ENCODE results near the gene GPRIN1.

The GPRIN1 gene

GRCh38 chr5:176648474-176649194 lies 38.7 kb upstream of the GPRIN1 start:
- Histone ChIP-seq H3K4me1 (ENCODE audit: control insufficient read depth in 1 of 2, insufficient read depth in 2 of 2, low read length in 2 of 2) (peaks cover 6 to 14% of the 10 kb centered on the region in 2 donors), H3K4me3 (ENCODE audit: low read depth in 1 of 2, low read length in 2 of 2) (peak overlapping the region; percentile 71 to 80), H3K27ac (ENCODE audit: low read length) (no peak overlapping the region), H3K9me3 (ENCODE audit: control insufficient read depth in 1 of 2, low read length in 2 of 2) (no peaks in the 10 kb centered on the region), H3K27me3 (ENCODE audit: low read depth, low read length) (no peaks in the 10 kb centered on the region), H3K36me3 (ENCODE audit: control insufficient read depth in 1 of 2, insufficient read depth in 2 of 2, low read length in 2 of 2) (peaks cover 5 to 11% of the 10 kb centered on the region in 2 donors)

GRCh38 chr5:176647843-176648473 lies 38.0 kb upstream of the GPRIN1 start:
- peak overlapping the region; percentile 71 to 80 for H3K4me3 ChIP-seq (ENCODE audit: low read depth in 1 of 2, low read length in 2 of 2)
- H3K9me3 ChIP-seq (ENCODE audit: control insufficient read depth in 1 of 2, low read length in 2 of 2) = no peaks in the 10 kb centered on the region
- H3K27ac ChIP-seq (ENCODE audit: low read length) = no peak overlapping the region
- H3K27me3 ChIP-seq (ENCODE audit: low read depth, low read length) = no peaks in the 10 kb centered on the region
- H3K4me1 ChIP-seq (ENCODE audit: control insufficient read depth in 1 of 2, insufficient read depth in 2 of 2, low read length in 2 of 2) = peaks cover 6 to 14% of the 10 kb centered on the region in 2 donors
- peaks cover 0 to 5% of the 10 kb centered on the region in 2 donors for H3K36me3 ChIP-seq (ENCODE audit: control insufficient read depth in 1 of 2, insufficient read depth in 2 of 2, low read length in 2 of 2)

- peaks cover 6 to 14% of the 10 kb centered on the region in 2 donors for H3K4me1 ChIP-seq (ENCODE audit: control insufficient read depth in 1 of 2, insufficient read depth in 2 of 2, low read length in 2 of 2)
- H3K27me3 ChIP-seq (ENCODE audit: low read depth, low read length) = no peaks in the 10 kb centered on the region
- H3K36me3 ChIP-seq (ENCODE audit: control insufficient read depth in 1 of 2, insufficient read depth in 2 of 2, low read length in 2 of 2) = no peaks in the 10 kb centered on the region
- no peaks in the 10 kb centered on the region for H3K9me3 ChIP-seq (ENCODE audit: control insufficient read depth in 1 of 2, low read length in 2 of 2)
- H3K4me3 ChIP-seq (ENCODE audit: low read depth in 1 of 2, low read length in 2 of 2) = peak within 1 kb of the TSS; percentile 71 to 80
- H3K27ac ChIP-seq (ENCODE audit: low read length) = peak within 1 kb of the TSS; percentile 23
Observed at GRCh38 chr5:176647030-176647842, 37.3 kb upstream of the GPRIN1 start, which contains the start of gene TSPAN17. TSS of gene TSPAN17 (plus strand) at chr5:176647484. CDS start at chr5:176647616, 132 bp downstream.

GRCh38 chr5:176646707-176647029 lies 36.7 kb upstream of the GPRIN1 start:
- Histone ChIP-seq H3K36me3 (ENCODE audit: control insufficient read depth in 1 of 2, insufficient read depth in 2 of 2, low read length in 2 of 2) (no peaks in the 10 kb centered on the region), H3K4me1 (ENCODE audit: control insufficient read depth in 1 of 2, insufficient read depth in 2 of 2, low read length in 2 of 2) (peaks cover 6 to 14% of the 10 kb centered on the region in 2 donors), H3K9me3 (ENCODE audit: control insufficient read depth in 1 of 2, low read length in 2 of 2) (no peaks in the 10 kb centered on the region), H3K27me3 (ENCODE audit: low read depth, low read length) (no peaks in the 10 kb centered on the region), H3K27ac (ENCODE audit: low read length) (peak overlapping the region; percentile 23), H3K4me3 (ENCODE audit: low read depth in 1 of 2, low read length in 2 of 2) (peak overlapping the region; percentile 64 to 80)

GRCh38 chr5:176646049-176646706 lies 36.2 kb upstream of the GPRIN1 start:
- Histone ChIP-seq H3K36me3 (ENCODE audit: control insufficient read depth in 1 of 2, insufficient read depth in 2 of 2, low read length in 2 of 2) (no peaks in the 10 kb centered on the region), H3K27me3 (ENCODE audit: low read depth, low read length) (no peaks in the 10 kb centered on the region), H3K9me3 (ENCODE audit: control insufficient read depth in 1 of 2, low read length in 2 of 2) (no peaks in the 10 kb centered on the region), H3K4me3 (ENCODE audit: low read depth in 1 of 2, low read length in 2 of 2) (peak overlapping the region; percentile 64 to 80), H3K4me1 (ENCODE audit: control insufficient read depth in 1 of 2, insufficient read depth in 2 of 2, low read length in 2 of 2) (peaks cover 6 to 14% of the 10 kb centered on the region in 2 donors), H3K27ac (ENCODE audit: low read length) (peak overlapping the region; percentile 23)

GRCh38 chr5:176644878-176645670 lies 35.1 kb upstream of the GPRIN1 start:
- Histone ChIP-seq H3K27ac (ENCODE audit: low read length) (no peak overlapping the region), H3K4me1 (ENCODE audit: control insufficient read depth in 1 of 2, insufficient read depth in 2 of 2, low read length in 2 of 2) (peaks cover 6 to 14% of the 10 kb centered on the region in 2 donors), H3K27me3 (ENCODE audit: low read depth, low read length) (no peaks in the 10 kb centered on the region), H3K9me3 (ENCODE audit: control insufficient read depth in 1 of 2, low read length in 2 of 2) (no peaks in the 10 kb centered on the region), H3K36me3 (ENCODE audit: control insufficient read depth in 1 of 2, insufficient read depth in 2 of 2, low read length in 2 of 2) (no peaks in the 10 kb centered on the region), H3K4me3 (ENCODE audit: low read depth in 1 of 2, low read length in 2 of 2) (no peak overlapping the region)

GRCh38 chr5:176644294-176644693 lies 34.3 kb upstream of the GPRIN1 start:
- Histone ChIP-seq H3K27me3 (ENCODE audit: low read depth, low read length) (no peaks in the 10 kb centered on the region), H3K36me3 (ENCODE audit: control insufficient read depth in 1 of 2, insufficient read depth in 2 of 2, low read length in 2 of 2) (no peaks in the 10 kb centered on the region), H3K27ac (ENCODE audit: low read length) (no peak overlapping the region), H3K4me3 (ENCODE audit: low read depth in 1 of 2, low read length in 2 of 2) (no peak overlapping the region), H3K9me3 (ENCODE audit: control insufficient read depth in 1 of 2, low read length in 2 of 2) (no peaks in the 10 kb centered on the region), H3K4me1 (ENCODE audit: control insufficient read depth in 1 of 2, insufficient read depth in 2 of 2, low read length in 2 of 2) (peaks cover 6 to 14% of the 10 kb centered on the region in 2 donors)

GRCh38 chr5:176643491-176644219 lies 33.7 kb upstream of the GPRIN1 start:
- H3K4me1 ChIP-seq (ENCODE audit: control insufficient read depth in 1 of 2, insufficient read depth in 2 of 2, low read length in 2 of 2) = peaks cover 6 to 10% of the 10 kb centered on the region in 2 donors
- no peaks in the 10 kb centered on the region for H3K9me3 ChIP-seq (ENCODE audit: control insufficient read depth in 1 of 2, low read length in 2 of 2)
- no peaks in the 10 kb centered on the region for H3K36me3 ChIP-seq (ENCODE audit: control insufficient read depth in 1 of 2, insufficient read depth in 2 of 2, low read length in 2 of 2)
- H3K27me3 ChIP-seq (ENCODE audit: low read depth, low read length) = no peaks in the 10 kb centered on the region
- no peak overlapping the region for H3K4me3 ChIP-seq (ENCODE audit: low read depth in 1 of 2, low read length in 2 of 2)
- H3K27ac ChIP-seq (ENCODE audit: low read length) = no peak overlapping the region

GRCh38 chr5:176642675-176643490 lies 32.9 kb upstream of the GPRIN1 start:
- Histone ChIP-seq H3K27me3 (ENCODE audit: low read depth, low read length) (no peaks in the 10 kb centered on the region), H3K9me3 (ENCODE audit: control insufficient read depth in 1 of 2, low read length in 2 of 2) (no peaks in the 10 kb centered on the region), H3K36me3 (ENCODE audit: control insufficient read depth in 1 of 2, insufficient read depth in 2 of 2, low read length in 2 of 2) (no peaks in the 10 kb centered on the region), H3K27ac (ENCODE audit: low read length) (no peak overlapping the region), H3K4me1 (ENCODE audit: control insufficient read depth in 1 of 2, insufficient read depth in 2 of 2, low read length in 2 of 2) (peaks cover under 1 to 2% of the 10 kb centered on the region in 2 donors), H3K4me3 (ENCODE audit: low read depth in 1 of 2, low read length in 2 of 2) (no peak overlapping the region)
